ENCODE results near the gene ALG8. TPM values are rescaled to one million over a fixed set of nuclear protein-coding genes. Genes with fewer than 3 reads are reported as not detected.

The ALG8 gene
- total and polyA plus RNA-seq, 2 of the 8 experiments (the other 6 are each of a cell fraction or from before 2014, with no cell fraction given) = 66.7 to 84.3 TPM

- H2BK120ac ChIP-seq (replicated peaks; ENCODE audit: low read depth, low read length) = no peak overlapping the region
- no peak overlapping the region for H3K23ac ChIP-seq (ENCODE audit: insufficient read length)
- H3K4me1 ChIP-seq (replicated peaks in 1 of 4; ENCODE audit: control insufficient read depth in 3 of 4, insufficient read depth in 4 of 4, low read length in 3 of 4) = peaks cover 0 to 9% (median 3%) of the 10 kb centered on the region in 4 experiments; a peak in 2 of 7 replicates
- ChIA-PET CTCF (ENCODE audit: partially characterized antibody) (no interaction called here), POLR2A (ENCODE audit: partially characterized antibody) (no interaction called here)
- no peak overlapping the region for H3K4ac ChIP-seq (replicated peaks; ENCODE audit: insufficient read length, low read depth, low read length)
- H3K79me1 ChIP-seq (ENCODE audit: low read depth, low read length) = peaks cover 13% of the 10 kb centered on the region
- H3K4me3 ChIP-seq (ENCODE audit: extremely low read depth in 1 of 4, insufficient read depth in 2 of 4, low read depth in 3 of 4, low read length in 4 of 4) = no peak overlapping the region
- no peak overlapping the region for H2BK12ac ChIP-seq (ENCODE audit: low read depth, low read length)
- H3K18ac ChIP-seq (ENCODE audit: extremely low read depth, low read length) = no peak overlapping the region
- 82% methylated on average over 6 of the region's 6 CpGs; no CpG with 5 or more reads in 1 of the 2 experiments for WGBS, 2 experiments (ENCODE audit: extremely low coverage in 1 of 2, insufficient coverage in 1 of 2, insufficient read length in 1 of 2, insufficient replicate concordance in 2 of 2, low coverage in 1 of 2, low lambda C conversion rate in 2 of 2, missing lambda C conversion rate in 1 of 2)
- no peak overlapping the region for H2BK5ac ChIP-seq (ENCODE audit: low read depth, low read length)
- H4K8ac ChIP-seq (ENCODE audit: extremely low read depth, insufficient read depth, low read length) = no peak overlapping the region
- H3K9me3 ChIP-seq (ENCODE audit: insufficient read depth in 2 of 2, low read depth in 1 of 2, low read length in 1 of 2) = no peaks in the 10 kb centered on the region
- DNase-seq (ENCODE audit: low read depth in 1 of 2, low spot score in 2 of 2) (no peak), FAIRE-seq (no peak)
- no peak overlapping the region for H3K9ac ChIP-seq (replicated peaks in 1 of 4; ENCODE audit: extremely low read depth in 1 of 4, low read depth in 3 of 4, low read length in 3 of 4)
- no peak overlapping the region for H3K14ac ChIP-seq (ENCODE audit: insufficient read length)
- peaks cover 5% of the 10 kb centered on the region; the same call in 1 of the 2 replicates for H3K23me2 ChIP-seq (ENCODE audit: low read depth, low read length)
- no peak overlapping the region for H4K91ac ChIP-seq (replicated peaks; ENCODE audit: insufficient read length, low read length)
- H3K27me3 ChIP-seq (replicated peaks in 1 of 4; ENCODE audit: control insufficient read depth in 3 of 4, extremely low read depth in 1 of 4, insufficient read depth in 3 of 4, low read length in 3 of 4) = no peaks in the 10 kb centered on the region
- peaks cover 0 to 2% (median 0%) of the 10 kb centered on the region in 4 experiments; a peak in 1 of 8 replicates for H3K36me3 ChIP-seq (ENCODE audit: control insufficient read depth in 2 of 4, insufficient read depth in 4 of 4, low read length in 3 of 4)
- H4K20me1 ChIP-seq (replicated peaks in 1 of 2; ENCODE audit: control insufficient read depth in 1 of 2, insufficient read depth in 2 of 2, low read length in 2 of 2) = peaks cover 0 to 8% of the 10 kb centered on the region in 2 experiments
- H3K27ac ChIP-seq (ENCODE audit: low read depth, low read length) = no peak overlapping the region
- H3K79me2 ChIP-seq (ENCODE audit: control insufficient read depth in 1 of 2, insufficient read depth in 2 of 2, low read length in 2 of 2) = peaks cover 16 to 27% of the 10 kb centered on the region in 2 experiments
- H2AFZ ChIP-seq (ENCODE audit: low read length) = no peak overlapping the region
- no peak overlapping the region for H3K56ac ChIP-seq (replicated peaks; ENCODE audit: insufficient read length, low read depth, low read length)
- H2AK5ac ChIP-seq (ENCODE audit: low read depth, low read length) = no peak overlapping the region
- H4K5ac ChIP-seq (ENCODE audit: insufficient read length, low read depth, low read length) = no peak overlapping the region
- no peak overlapping the region for H2BK15ac ChIP-seq (ENCODE audit: low read length)
- no peak overlapping the region for H2BK20ac ChIP-seq (ENCODE audit: low read length)
- no peak overlapping the region for H3K4me2 ChIP-seq (ENCODE audit: insufficient read depth in 1 of 2, low read depth in 2 of 2, low read length in 2 of 2)
- no peak for TF ChIP-seq BCL11A (IDR thresholded peaks at IDR 0.05; ENCODE audit: low read depth in 2 of 2, low read length in 2 of 2)
- no peak for TF ChIP-seq SIN3A (conservative IDR thresholded peaks at IDR 0.05 in 1 of 2, IDR thresholded peaks at IDR 0.05 in 1 of 2; ENCODE audit: low read depth in 1 of 2, low read length in 2 of 2)
- no peak for TF ChIP-seq JUND (IDR thresholded peaks at IDR 0.05; ENCODE audit: low read length)
- TF ChIP-seq ATF2 (IDR thresholded peaks at IDR 0.05; ENCODE audit: low read length) = no peak
Observed at GRCh38 chr11:78081583-78081982, 57.8 kb downstream of the ALG8 start.
